HTR-8/SVneo (cell line): ENCODE measurements around the gene TMEM121B.
"Not testable (repeated sequence)": the region's sequence is repeated elsewhere in the genome, so short reads cannot be mapped to it uniquely, and the experiment has no call there.

Experiments
- DNase-seq: peaks from one replicate; pipeline ENCODE4 v3.0.0; 2011; ENCODE audit warnings: low spot score, mixed read lengths; ENCODE audit not compliant: insufficient read length
- FAIRE-seq: peaks from 2 replicates; lab custom pipeline; 2011; peaks lifted over from hg19 to GRCh38; lab: Jason Lieb, UNC

The TMEM121B gene

DNA sequence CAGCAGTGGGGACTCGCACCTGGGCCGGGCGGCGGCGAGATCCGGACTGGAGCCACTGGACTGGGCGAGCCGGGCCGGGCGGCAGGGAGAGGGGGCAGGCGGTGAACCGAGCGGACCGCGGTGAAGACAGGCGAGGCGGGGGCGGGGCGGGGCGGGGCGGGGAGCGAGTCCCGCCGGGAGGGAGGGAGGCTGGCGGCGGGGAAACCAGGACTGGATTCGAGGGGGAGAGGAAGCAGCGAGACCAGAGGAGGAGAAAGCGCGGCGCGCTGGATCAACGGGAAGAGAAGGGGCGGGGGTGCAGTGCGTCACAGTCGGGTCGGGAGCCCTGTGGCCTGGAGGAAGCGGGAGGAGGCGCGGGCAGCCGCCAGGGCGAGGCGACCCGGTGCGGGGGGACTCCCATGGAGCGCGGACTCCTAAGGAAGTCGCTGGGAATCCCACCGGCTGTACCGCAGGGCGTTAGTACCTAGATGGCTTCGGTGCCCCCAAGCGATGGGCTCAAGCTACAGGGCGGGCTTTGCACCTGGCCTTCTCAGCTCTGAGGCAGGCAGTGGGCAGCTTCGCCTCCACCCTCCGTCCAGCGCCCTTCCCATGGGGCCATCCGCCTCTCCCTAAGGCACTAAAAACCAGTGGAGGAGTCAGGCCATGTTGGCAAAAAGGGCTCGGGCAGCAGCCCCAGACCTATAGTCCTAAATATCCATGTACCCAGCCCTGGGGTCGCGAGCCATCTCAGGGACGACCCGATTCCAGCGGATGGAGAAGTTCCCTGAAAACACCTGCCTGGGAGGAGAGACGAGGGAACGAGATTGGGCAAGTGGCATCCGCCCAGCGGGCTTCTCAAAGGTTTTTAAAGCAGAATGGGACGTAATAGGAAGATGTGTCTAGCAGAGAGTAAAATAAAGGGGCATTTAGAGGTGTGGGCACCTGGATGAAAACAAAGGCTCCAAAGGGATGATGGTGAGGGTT is at the start of gene TMEM121B:
TMEM121B (minus strand) TSS at position 128 of the 963 bp plus-strand sequence. CDS start 233 bp downstream, outside the sequence.
- DNase-seq (peak; percentile 53), FAIRE-seq (peak; percentile 74)

DNA sequence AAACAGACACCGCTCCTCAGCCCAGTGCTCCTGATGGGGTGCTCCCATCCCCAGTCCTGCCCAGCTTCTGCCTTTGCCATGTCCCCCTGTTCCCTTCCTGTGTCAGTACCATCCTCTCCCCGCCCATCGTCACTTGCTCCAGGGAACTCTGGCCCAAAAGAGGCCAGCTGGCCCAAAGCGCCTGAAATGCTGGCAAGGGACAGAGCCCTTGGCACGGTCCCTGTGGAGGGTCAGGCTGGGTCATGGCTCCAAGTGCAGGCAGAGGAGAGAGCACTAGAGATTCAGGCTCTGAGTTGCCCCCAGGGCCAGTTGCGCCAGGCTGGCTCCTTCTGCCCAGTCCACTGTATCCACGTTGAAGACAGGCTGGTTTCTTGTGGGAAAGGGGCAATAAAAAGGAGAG is 46.3 kb upstream of the TMEM121B start:
- DNase-seq, result no peak
- FAIRE-seq, result no peak

DNA sequence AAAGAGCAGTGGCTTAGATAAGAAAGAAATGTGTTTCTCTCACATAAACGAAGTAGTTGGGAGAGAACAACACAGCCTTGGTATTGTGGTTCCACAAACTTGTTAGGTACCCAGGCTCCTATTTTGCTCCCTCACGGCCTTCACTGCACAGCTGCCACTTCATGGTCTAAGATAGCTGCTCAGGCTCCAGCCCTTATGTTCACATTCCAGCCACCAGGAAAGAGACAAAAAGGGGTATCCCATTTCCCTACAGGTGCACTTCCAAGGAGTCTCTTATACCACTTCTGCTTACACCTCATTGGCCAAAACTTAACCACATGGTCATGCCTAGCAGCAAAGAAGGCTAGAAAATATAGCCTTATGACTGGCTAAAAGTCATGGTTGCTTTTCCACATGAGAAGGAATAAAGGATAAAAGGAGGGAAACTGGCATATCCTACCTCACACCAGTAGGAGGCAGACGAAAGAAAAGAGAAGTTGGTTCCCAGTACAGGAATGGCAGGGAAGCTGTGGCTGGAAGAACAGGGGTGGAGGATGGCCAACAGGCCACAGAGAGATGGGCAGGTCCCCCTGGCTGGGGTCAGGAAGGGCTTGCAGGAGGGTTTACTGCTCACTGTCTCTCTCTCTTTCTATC is 43.3 kb upstream of the TMEM121B start:
- DNase-seq (no peak), FAIRE-seq (no peak)

DNA sequence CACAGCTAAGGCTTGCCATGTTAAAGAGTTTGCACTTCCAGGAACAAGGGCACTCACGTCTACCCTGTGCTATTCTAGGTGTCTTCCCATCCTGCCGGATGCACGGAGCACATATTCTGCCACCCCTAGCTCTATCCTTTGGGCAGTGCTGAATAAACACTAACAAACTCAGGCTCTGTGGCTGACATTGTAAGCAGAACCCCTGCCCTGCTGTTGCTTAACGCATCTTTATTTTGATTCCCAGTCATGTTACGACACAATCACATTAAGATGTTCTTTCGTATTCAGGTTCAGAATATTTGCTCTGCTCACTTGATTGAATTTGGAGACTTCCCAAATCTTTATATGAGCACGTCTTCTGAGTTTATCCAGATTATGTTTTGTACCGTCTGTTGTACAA is 41.6 kb upstream of the TMEM121B start:
- DNase-seq, result no peak
- no peak for FAIRE-seq

DNA sequence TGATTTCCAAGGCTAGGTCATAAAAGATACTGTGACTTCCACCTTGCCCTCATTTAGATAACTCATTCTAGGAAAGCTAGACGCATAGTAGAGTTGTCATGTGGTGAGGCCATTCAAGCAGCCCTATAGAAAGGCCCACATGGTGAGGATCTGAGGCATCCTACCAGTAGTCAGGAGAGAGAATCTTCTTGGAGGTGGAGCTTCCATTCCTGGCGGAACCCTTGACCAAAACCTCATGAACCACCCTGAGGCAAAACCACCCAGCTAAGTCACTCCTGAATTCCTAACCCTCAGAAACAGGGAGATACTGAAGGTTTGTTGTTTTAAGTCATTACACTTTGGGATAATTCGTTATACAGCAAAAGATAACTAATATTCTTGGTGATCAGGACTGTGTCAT is 40.8 kb upstream of the TMEM121B start:
- FAIRE-seq (no peak), DNase-seq (no peak)

DNA sequence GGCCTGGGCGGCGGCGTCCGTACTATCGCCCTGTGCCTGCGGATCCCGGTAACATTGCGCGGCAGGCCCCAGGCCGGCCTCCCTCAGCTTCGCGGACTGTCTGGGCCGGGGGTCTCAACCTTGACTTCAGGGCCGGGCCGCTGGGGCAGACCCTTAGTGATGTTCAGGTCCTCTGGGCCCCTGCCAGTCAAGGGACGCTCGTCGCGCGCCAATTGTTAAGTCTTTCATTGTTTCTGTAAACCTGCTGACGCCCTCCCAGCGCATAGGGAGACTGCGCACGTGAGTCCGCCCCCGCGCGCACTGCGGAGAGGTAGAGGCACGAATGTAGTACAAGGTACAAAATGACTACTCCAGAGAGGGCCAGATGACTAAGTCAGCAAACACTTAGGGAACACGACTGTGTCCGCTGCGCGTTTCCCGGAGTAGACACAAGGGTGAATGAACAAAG is 38.4 kb upstream of the TMEM121B start:
- no peak for DNase-seq

DNA sequence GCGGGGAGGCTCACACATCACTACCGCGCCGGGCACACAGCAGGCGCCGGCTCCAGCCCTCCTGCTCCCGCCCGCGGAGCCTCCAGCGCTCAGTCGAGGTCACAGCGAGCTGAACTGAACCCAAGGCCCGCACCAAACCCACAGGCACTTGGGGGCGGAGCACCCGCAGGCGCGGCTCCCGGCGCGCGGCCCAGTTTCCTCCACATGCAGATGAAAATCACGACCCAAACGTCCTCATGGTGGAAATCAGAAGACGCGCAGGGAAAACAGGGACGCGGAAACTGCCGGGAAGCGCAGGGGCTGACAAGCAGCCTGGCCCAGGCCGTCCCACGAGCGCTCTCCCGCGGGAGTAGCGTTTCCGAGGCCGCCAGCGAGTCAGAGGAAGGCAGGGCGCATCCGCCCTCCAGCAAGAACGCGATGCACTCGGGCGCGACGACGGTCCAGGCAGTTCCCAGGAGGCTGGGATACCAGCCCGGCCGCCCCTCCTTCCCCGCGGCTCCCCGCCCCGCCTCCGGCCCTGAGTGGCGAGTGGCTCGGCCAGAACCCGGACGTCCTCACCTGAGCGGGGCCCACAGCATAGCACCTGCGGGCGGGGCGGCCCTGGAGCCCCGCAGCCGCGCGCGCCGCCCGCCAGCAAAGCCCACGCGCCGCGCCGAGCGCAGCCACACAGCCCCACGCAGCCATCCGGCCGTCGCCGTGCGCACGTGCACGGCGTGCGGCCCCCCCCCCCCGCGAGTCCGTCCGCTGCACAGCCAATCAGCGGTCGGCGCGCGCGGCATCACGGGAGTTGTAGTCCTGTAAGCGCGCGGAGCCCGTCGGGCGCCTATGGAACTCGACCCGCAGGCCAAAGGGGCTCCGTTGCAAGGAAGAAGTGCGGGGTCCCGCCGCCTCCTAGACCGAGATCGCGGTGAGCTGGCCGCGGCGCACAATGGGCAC is 37.7 kb upstream of the TMEM121B start, which contains the start of gene HDHD5:
HDHD5 (minus strand) TSS at position 710 of the 936 bp plus-strand sequence; CDS start at position 684, 26 bp downstream.
- DNase-seq (peak; percentile 87), FAIRE-seq (peak; percentile 63)

More for the DNA sequence above, 38.4 kb upstream of the TMEM121B start:
- no peak for FAIRE-seq

DNA sequence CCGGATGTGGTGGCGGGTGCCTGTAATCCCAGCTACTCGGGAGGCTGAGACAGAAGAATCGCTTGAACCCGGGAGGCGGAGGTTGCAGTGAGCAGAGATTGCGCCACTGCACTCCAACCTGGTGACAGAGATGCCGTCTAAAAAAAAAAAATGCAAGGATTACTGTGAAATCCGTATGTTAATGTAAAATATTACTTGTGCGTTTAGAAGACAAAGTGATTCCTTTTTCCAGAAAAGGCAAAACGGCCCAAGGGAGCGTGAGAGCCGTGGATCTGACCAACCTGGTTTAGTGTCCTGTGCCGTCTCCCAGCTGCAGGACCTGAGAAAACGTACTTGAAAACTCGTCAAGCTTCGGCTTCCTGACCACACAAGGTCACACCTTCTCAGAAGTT is 37.0 kb upstream of the TMEM121B start:
- FAIRE-seq, result no peak
- DNase-seq, result no peak

DNA sequence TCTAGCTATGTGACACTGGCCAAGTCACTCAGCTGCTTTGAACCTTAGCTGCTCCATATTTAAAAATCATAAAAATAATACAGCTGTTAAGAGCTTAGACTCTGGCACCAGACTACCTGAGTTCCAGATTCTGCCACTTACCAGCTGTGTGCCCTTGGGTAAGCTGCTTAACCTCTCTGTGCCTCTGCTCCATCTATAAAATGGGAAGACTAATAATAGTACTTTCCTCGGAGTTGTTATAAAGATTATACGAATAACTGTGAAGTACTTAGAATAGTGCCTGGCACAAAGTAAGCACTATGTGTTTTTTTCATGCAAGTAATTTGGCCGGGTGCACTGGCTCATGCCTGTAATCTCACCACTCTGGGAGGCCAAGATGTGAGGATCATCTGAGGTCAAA is 36.6 kb upstream of the TMEM121B start:
- FAIRE-seq (no peak), DNase-seq (no peak)

DNA sequence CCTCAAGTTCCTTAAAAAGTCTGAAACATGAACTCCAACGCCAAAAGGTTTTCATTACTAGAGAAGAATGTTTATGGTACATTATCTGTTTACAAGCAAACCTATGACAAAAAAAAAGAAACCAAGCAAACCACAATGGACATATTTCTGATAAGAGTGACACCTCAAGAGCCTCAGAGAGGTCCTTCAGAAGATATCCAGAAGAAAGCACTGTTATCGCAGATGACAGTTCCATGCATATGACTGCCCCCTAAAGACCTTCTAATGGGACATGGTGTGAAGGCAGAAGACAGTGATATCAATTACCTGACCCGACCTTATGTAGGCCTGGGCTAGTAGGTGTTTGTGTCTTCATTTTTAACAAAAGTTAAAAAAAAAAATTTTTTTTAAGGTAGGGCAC is 34.8 kb upstream of the TMEM121B start:
- no peak for FAIRE-seq
- no peak for DNase-seq

DNA sequence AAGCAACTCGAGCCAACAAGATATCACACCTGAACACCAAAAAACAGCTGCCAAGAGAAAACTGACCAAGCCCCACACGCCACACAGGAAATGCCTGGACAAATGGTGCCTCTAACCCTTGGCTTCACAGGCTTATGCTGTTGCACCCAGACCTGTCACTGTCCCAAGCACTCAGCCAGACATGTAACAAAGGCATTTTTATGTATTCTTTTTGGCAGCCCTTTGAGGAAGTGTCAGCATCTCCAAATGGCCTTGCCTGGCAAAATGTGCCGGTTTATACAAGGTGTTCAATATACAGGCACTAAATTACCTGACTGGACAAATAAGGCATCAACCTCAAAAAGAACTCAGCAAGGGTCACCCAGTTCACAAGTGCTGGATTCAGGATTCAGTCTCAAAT is 31.8 kb upstream of the TMEM121B start:
- FAIRE-seq (no peak), DNase-seq (no peak)

DNA sequence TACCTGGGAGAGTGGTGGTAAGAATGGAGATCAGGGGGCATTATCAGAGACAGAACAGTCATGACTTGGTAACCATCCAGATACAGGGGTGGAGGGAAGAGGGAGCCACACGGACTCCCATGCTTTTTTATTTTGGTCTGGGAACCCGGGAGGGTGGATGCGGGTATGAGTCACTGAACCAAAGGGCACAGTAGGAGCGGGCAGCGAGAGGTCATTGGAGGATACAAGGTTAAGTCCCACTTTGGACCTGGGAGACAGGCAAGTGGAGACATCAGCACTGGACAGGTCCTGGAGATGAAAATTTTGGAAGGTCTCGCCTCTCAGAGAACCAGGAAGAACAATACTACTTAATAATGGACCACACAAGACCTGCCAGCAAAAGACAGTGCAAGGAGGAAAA is 31.2 kb upstream of the TMEM121B start:
- FAIRE-seq, result no peak

DNA sequence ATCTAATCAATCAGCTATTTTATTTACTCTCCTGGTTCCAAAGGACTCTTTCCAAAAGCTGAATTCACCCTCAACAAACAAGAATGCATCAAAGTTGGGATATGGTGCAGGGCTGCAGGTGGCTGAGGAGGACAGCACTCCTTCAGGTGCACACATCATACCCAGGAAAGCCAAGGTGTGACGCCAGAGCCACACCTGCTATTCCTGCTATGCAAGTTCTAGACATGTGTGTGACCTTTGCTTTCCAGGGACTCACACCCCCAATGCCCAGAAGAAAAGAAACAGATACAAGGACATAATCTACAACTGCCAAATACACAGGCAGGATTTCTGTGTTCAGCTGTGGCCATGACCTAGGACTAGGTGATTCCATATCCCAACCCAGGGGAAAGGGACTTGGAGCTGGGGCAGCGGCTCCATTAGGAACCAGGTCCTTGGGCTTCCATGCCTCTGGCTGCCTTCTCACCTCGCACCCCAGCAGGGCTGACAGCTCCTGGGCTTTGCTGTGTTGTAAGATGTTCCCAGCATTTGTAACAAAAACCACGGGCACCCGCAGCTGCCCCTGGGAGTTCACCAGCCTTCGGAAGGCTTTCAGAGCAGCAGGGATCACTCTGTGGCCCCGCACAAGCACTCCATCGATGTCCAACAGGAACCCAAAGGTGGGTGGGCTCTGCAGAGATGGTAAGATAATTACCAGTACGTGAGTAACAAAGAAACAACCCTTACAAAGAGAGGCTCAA is 28.1 kb upstream of the TMEM121B start:
- FAIRE-seq (no peak), DNase-seq (no peak)

More for the DNA sequence above, 31.2 kb upstream of the TMEM121B start:
- no peak for DNase-seq

DNA sequence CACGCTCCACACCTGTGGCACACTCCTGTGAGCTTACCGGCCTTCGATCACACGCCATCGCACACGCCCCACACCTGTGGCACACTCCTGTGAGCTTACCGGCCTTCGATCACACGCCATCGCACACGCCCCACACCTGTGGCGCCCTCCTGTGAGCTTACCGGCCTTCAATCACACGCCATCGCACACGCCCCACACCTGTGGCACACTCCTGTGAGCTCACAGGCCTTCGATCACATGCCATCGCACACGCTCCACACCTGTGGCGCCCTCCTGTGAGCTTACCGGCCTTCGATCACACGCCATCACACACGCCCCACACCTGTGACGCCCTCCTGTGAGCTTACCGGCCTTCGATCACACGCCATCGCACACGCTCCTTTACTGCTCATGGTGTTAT is 26.3 kb upstream of the TMEM121B start:
- peak; percentile 86 for FAIRE-seq
- DNase-seq, result not testable (repeated sequence)

DNA sequence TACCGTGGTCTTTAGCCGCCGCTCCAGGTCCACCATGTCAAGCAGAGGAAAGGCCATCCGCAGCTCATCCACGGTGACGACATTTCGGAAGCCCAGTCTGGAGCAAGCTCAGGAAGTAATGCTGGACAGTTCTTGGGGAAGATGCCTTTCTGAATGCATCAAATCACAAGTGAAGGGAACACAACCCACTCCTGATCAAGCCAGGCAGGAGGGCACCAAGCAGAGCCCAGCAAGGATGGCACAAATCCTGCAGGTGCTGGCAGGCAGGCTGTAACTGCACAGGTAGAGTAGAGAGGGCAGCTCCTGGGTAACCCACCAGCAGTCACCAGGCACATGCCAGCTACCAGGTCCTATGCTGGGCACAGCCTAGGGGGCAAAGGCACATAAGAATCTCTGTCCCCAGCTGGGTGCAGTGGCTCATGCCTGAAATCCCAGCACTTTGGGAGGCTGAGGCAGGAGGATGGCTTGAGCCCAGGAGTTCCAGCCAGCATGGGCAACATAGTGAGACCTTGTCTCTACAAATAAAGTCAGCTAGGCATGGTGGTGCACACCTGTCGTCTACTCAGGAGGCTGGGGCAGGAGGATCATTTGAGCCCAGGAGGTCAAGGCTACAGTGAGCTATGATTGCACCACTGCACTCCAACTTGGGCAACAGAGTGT is 24.0 kb upstream of the TMEM121B start:
- FAIRE-seq (no peak), DNase-seq (no peak)

DNA sequence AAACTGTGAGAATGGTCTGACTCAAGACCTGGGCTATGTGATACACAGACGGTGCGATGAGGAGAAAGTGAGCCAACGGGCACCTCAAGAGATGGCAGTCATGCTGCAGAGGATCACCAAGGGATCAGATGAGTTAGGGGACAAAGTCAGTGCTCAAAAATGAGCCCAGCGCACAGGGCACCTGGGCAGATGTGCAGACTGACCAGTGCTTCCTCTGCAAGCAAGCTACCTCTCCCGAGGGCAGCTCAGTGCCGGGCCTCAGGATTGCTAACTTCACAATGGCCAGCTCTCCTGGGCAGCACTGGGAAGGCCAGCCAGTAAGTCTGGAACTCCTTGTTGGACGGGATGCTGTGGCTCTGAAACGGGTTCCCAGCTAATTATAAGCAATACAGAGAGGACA is 22.7 kb upstream of the TMEM121B start:
- DNase-seq, result no peak
- no peak for FAIRE-seq

DNA sequence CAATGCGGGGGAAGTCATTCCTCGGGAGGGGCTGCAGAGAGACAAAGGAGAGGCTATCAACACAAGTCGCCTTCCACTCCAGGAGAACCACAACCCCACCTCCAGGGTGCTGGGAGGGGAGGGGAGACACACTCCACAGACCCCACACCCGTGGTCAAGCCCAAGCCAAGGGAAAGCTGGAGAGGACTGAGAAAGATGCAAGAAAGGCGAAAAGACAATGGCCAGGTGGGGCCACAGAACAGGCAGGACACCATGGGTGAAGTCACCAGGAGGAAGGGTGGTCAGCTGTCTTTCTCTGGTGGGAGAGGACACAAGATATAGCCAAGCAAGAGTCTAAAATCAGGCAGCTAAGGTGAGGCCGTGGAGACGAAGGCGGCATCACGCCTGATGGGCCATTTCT is 21.9 kb upstream of the TMEM121B start:
- DNase-seq, result no peak
- FAIRE-seq, result no peak

DNA sequence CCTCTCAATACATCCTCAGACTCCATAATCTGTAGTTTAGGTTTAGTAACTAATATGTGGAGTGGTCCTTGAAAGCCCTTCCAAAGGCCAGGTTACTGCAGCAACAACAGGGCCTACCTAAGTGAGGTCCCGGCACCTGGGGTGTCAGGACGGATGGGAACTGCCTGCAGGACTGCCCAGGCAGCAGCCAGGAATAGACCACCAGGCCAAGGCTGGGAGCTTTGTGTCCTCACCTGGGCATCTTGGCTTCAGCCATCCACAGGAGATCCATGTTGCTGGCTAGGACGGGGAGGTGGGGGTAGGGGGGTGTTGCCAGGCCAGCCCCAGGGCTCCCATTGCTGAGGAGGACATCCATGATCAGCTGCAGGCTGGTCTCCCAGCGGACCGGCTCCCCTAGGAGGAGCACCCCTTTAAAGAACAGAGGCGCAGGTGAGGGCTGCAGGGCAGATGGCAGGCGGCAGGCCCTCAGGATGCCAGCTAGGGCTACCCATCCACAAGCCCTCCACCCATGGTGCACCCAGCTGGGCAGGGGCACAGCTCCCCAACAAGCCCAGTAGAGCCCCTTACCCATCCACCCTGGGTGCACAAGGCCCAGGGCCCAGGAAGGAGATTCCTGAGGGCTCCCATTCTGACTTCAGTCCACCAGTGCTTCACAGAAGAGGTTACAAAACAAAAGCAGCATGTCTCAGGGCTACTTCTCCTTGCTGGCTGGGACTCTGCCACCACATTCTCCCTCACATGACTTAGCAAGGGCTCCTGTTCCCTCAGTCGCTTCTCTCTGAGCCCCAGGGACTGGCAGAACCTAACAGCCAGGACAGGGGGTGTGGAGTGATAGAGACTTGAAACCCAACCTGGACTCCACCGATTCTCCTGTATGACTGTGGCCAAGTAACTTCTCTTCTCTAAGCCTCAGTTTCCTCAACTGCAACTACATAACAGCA is 19.9 kb upstream of the TMEM121B start:
- no peak for FAIRE-seq
- DNase-seq, result no peak
